Activated CD4-positive, CD25-positive, alpha-beta regulatory T cell treated with anti-CD3 and anti-CD28 coated beads, Interleukin-2, amount 50 U/mL, for 16 hours (primary cell): ENCODE results near the gene HES7.

Experiments used
- DNase-seq: peaks from one replicate; pipeline ENCODE4 v3.0.0-alpha.2; 2020; ENCODE audit warnings: low read depth, low spot score

Gene HES7

DNA sequence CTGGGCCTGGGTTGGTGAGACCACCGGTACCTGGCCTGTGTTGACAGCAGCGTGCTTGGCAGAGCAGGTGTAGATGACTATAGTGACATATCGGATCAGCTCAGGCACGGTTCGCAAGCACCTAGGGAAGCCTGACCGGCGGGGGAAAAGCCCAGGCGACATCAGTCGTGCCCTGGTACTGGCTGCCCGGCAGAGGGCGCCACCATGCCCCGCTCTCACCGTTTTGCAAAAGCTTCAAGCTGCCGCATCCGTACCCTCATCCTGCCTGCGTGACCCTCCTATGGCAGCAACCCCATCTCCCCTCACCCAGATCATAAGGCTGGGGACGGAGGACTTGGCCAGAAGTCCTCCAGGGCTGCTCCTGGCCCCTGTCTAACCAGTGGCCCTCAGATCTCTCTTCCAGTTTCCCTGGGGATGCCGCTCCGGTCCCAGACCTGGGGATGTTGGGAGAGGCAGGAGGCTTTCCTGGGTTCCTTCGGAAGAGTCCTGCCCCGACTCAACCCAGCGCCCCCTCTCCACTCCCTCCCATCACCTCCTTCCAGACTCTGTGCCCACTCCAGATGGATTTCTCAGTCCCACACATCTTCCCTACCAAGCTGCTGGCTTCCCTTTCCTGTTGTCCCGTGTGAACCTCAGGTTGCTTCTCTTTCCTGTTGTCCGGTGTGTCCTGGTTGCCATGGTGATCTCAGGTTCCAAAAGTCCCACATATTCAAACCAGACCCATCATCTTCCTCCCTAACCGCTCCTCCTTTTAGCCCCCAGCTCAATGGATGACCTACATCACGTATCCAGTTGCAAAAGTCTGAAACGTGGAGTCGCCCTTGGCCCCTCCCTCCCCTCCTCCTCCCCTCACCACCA, 50.0 kb downstream of the HES7 start:
- peak; percentile 61 for DNase-seq

DNA sequence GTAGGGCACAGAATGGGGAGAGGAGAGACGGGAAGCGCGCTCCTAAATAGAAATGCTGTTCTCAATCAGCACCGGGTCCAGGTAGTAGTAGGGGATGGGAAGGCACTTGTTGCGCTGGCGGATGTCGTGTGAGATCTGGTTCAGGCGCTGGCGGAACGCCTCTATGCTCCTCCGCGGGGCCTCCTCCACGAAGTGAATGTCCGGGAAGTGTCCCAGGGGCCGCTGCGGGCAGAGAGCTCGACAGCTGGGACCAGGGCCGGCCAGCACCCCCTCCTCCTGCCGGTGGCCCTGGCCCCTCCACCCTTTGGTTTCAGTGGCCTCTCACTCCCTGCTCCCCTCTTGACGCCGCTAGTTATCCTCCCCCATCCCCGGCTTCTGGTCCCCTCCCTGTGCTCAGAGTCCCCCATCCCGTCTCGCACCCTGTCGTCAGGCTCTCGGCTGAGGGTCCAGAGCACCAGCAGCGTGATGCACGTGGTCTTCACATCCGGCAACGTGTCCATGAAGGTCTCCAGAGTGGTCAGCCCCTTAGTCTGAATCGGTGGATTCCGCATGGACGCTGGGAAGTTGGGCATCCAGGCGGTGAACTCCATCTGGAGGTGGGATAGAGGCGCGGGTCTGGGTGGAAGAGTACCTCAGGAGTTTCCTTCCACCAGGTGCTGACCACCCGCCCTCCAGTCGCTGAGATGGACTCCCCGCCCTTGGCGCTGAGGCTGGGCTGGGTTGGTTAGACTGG, 51.0 kb downstream of the HES7 start:
- DNase-seq: no peak

DNA sequence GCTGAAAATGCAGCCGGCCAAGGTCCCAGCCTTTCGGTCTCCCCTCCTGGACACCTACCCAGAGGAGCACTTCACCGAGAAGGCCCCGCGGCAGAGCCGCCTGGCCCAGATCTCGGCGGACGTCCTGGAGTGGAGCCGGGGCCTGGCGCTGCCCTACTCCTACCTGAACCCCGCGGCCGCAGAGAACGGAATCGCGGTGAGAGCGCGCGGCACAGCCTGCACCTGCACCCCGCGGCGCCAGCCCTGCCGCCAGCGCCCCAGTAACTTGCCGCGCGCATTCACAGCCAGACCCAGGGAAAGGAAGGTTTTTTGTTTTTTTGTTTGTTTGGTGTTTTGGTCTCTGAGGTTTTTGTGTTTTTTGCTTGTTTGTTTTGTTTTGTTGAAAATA, 51.6 kb downstream of the HES7 start:
- DNase-seq: no peak

DNA sequence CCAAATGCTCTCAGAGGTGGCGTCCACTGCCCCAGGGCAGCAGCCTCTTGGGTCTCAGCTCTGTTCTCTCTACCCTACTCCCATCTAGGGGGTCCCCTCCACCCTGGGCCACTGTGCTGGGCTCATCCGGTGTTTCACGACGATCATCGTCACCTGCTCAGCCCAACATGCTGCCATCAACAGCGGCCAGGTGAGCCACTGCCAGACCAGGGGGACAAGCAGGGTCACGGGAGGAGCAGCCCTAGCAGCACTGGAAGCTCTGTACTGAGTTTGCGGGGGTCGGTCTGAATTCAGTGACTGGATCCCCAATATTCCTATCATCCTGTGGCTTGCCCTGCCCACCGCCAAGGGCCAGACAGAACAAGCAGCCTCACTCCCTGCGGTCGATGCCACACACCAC, 52.4 kb downstream of the HES7 start:
- no peak for DNase-seq
